Fibroblast of lung (primary cell): ENCODE data around the gene TBC1D7. TPM values are rescaled to one million over a fixed set of nuclear protein-coding genes. Genes with fewer than 3 reads are reported as not detected.

ENCODE experiments used
- DNase-seq, 2 donors: peaks; one replicate each; pipeline versions ENCODE4 v3.0.0 to v3.0.0-alpha.2; 2010; ENCODE audit warnings: low read depth in 2 of 2
- H2AFZ ChIP-seq: 2 replicates; pipeline ENCODE4 v1.5.1; 2012; ENCODE audit warnings: low read length, control low read depth, inconsistent platforms
- H3K27ac ChIP-seq: 2 replicates; pipeline ENCODE4 v1.5.1; 2011; ENCODE audit warnings: low read length, control low read depth; ENCODE audit not compliant: insufficient read depth
- H3K27me3 ChIP-seq: 2 replicates; pipeline ENCODE4 v1.5.1; 2011; ENCODE audit warnings: mild to moderate bottlenecking, low read length; ENCODE audit not compliant: control insufficient read depth, insufficient read depth
- H3K36me3 ChIP-seq: 2 replicates; pipeline ENCODE4 v1.5.1; 2011; ENCODE audit warnings: low read length; ENCODE audit not compliant: control insufficient read depth, insufficient read depth
- H3K4me1 ChIP-seq: 2 replicates; pipeline ENCODE4 v1.5.1; 2011; ENCODE audit warnings: low read length; ENCODE audit not compliant: control insufficient read depth, insufficient read depth; ENCODE audit errors: extremely low read depth
- H3K4me2 ChIP-seq: 2 replicates; pipeline ENCODE4 v1.5.1; 2011; ENCODE audit warnings: low read length, control low read depth; ENCODE audit not compliant: insufficient read depth; ENCODE audit errors: extremely low read depth
- H3K4me3 ChIP-seq, 4 experiments: fragments of 200-600 bp in 1 of 4; sonication (generic) in 1 of 4; replicated peaks in 1 of 4; 2 replicates each; pipeline ENCODE4 v1.5.1; 2011 to 2016; ENCODE audit warnings: low read length in 4 of 4, low read depth in 3 of 4, mild to moderate bottlenecking in 3 of 4, control low read depth in 2 of 4, inconsistent platforms in 1 of 4, mixed read lengths in 1 of 4; ENCODE audit not compliant: insufficient read depth in 1 of 4; ENCODE audit errors: control extremely low read depth in 1 of 4
- H3K79me2 ChIP-seq: 2 replicates; pipeline ENCODE4 v1.5.1; 2012; ENCODE audit warnings: mild to moderate bottlenecking, low read length, inconsistent platforms; ENCODE audit not compliant: control insufficient read depth, insufficient read depth
- H3K9ac ChIP-seq: 2 replicates; pipeline ENCODE4 v1.5.1; 2011; ENCODE audit warnings: mild to moderate bottlenecking, low read length, control low read depth; ENCODE audit not compliant: insufficient read depth
- H3K9me3 ChIP-seq: 2 replicates; pipeline ENCODE4 v1.5.1; 2012; ENCODE audit warnings: low read depth, low read length; ENCODE audit not compliant: control insufficient read depth, insufficient read depth
- H4K20me1 ChIP-seq: 2 replicates; pipeline ENCODE4 v1.5.1; 2011; ENCODE audit warnings: low read length; ENCODE audit not compliant: control insufficient read depth, insufficient read depth; ENCODE audit errors: extremely low read depth
- CTCF ChIP-seq, 2 donors: IDR thresholded peaks in 1 of 2; conservative IDR thresholded peaks in 1 of 2; 1 replicate in 1 of 2; 2 replicates in 1 of 2; pipeline ENCODE4 v1.5.1; 2011 to 2012; ENCODE audit warnings: low read length in 2 of 2, control low read depth in 1 of 2, inconsistent platforms in 1 of 2, low read depth in 1 of 2, mild to moderate bottlenecking in 1 of 2
- EZH2 ChIP-seq: IDR thresholded peaks from 2 replicates; pipeline ENCODE4 v1.5.1; 2012; ENCODE audit warnings: low read length, control low read depth, mild to moderate bottlenecking; ENCODE audit errors: missing control alignments
- polyA plus RNA-seq, 2 donors: library from polyadenylated mRNA; depleted of rRNA in 1 of 2; stranded (reverse) in 1 of 2; unstranded in 1 of 2; fragments of >200 nt; gene quantifications; 2 replicates each; pipeline ENCODE4 v1.2.1, GENCODE V29; 2011 to 2012; ENCODE audit warnings: missing spikeins in 1 of 2
- total RNA-seq: library from RNA; depleted of rRNA; stranded (reverse); fragments of >200 nt; gene quantifications from 2 replicates; pipeline ENCODE4 v1.2.1, GENCODE V29; 2014

Gene TBC1D7
- total and polyA plus RNA-seq, 2 donors (not counting 1 experiment from before 2014, with no cell fraction given): 19.3 to 31.1 TPM

- no peaks in the 10 kb centered on the region for H3K27me3 ChIP-seq
- no peak overlapping the region for H3K4me2 ChIP-seq
- no peak overlapping the region for H3K27ac ChIP-seq
- H3K4me1 ChIP-seq: peaks cover 3% of the 10 kb centered on the region
- H3K9ac ChIP-seq: no peak overlapping the region
- H4K20me1 ChIP-seq: no peaks in the 10 kb centered on the region
- no peak for DNase-seq
- no peaks in the 10 kb centered on the region for H3K79me2 ChIP-seq
- H3K36me3 ChIP-seq: no peaks in the 10 kb centered on the region
- H3K9me3 ChIP-seq: no peaks in the 10 kb centered on the region
- TF ChIP-seq EZH2: no peak
- TF ChIP-seq CTCF (conservative IDR thresholded peaks at IDR 0.05 in 1 of 2, IDR thresholded peaks at IDR 0.05 in 1 of 2; ENCODE audit: low read depth in 1 of 2, low read length in 2 of 2): no peak
- no peak overlapping the region for H2AFZ ChIP-seq
- no peak overlapping the region for H3K4me3 ChIP-seq
These were observed 48.1 kb downstream of the TBC1D7 start for GRCh38 chr6:13280254-13280653.

GRCh38 chr6:13278991-13279390 lies 49.3 kb downstream of the TBC1D7 start:
- peaks cover 3% of the 10 kb centered on the region for H3K4me1 ChIP-seq
- no peak overlapping the region for H3K27ac ChIP-seq
- no peak overlapping the region for H2AFZ ChIP-seq
- no peaks in the 10 kb centered on the region for H3K79me2 ChIP-seq
- H3K27me3 ChIP-seq: no peaks in the 10 kb centered on the region
- H3K9ac ChIP-seq: no peak overlapping the region
- TF ChIP-seq CTCF (conservative IDR thresholded peaks at IDR 0.05 in 1 of 2, IDR thresholded peaks at IDR 0.05 in 1 of 2; ENCODE audit: low read depth in 1 of 2, low read length in 2 of 2): no peak
- no peak for TF ChIP-seq EZH2
- DNase-seq: no peak
- no peak overlapping the region for H3K4me2 ChIP-seq
- no peaks in the 10 kb centered on the region for H3K9me3 ChIP-seq
- no peaks in the 10 kb centered on the region for H4K20me1 ChIP-seq
- no peak overlapping the region for H3K4me3 ChIP-seq
- H3K36me3 ChIP-seq: no peaks in the 10 kb centered on the region

- TF ChIP-seq CTCF (conservative IDR thresholded peaks at IDR 0.05 in 1 of 2, IDR thresholded peaks at IDR 0.05 in 1 of 2; ENCODE audit: low read depth in 1 of 2, low read length in 2 of 2) (no peak), EZH2 (no peak)
- Histone ChIP-seq H3K27ac (no peak overlapping the region), H3K36me3 (no peaks in the 10 kb centered on the region), H3K27me3 (no peaks in the 10 kb centered on the region), H3K4me2 (no peak overlapping the region), H4K20me1 (no peaks in the 10 kb centered on the region), H3K9ac (no peak overlapping the region), H3K79me2 (no peaks in the 10 kb centered on the region), H3K9me3 (no peaks in the 10 kb centered on the region), H3K4me3 (no peak overlapping the region), H3K4me1 (peaks cover 3% of the 10 kb centered on the region), H2AFZ (no peak overlapping the region)
- no peak for DNase-seq
These were observed 50.2 kb downstream of the TBC1D7 start for GRCh38 chr6:13278164-13278563.
